ENCODE measurements around the gene PCYT1A.

The PCYT1A gene

GRCh38 chr3:196287440-196288140 lies at the start of gene PCYT1A:
TSS of gene PCYT1A (minus strand) at chr3:196287726. CDS start at chr3:196270531, 17,195 bp downstream.
- Histone ChIP-seq H3K36me3 (ENCODE audit: control insufficient read depth, insufficient read depth, low read length) (no peaks in the 10 kb centered on the region), H3K27me3 (ENCODE audit: control insufficient read depth, insufficient read depth, low read length) (no peaks in the 10 kb centered on the region), H3K4me3 (ENCODE audit: low read depth, low read length) (peak within 1 kb of the TSS; percentile 93), H3K9me3 (ENCODE audit: control insufficient read depth, insufficient read depth, low read depth, low read length) (no peaks in the 10 kb centered on the region), H3K27ac (ENCODE audit: low read depth, low read length) (peak within 1 kb of the TSS; percentile 93), H3K9ac (ENCODE audit: low read length) (peak within 1 kb of the TSS; percentile 89), H3K4me1 (ENCODE audit: control insufficient read depth, insufficient read depth, low read length) (peaks cover 17% of the 10 kb centered on the region)

DNA sequence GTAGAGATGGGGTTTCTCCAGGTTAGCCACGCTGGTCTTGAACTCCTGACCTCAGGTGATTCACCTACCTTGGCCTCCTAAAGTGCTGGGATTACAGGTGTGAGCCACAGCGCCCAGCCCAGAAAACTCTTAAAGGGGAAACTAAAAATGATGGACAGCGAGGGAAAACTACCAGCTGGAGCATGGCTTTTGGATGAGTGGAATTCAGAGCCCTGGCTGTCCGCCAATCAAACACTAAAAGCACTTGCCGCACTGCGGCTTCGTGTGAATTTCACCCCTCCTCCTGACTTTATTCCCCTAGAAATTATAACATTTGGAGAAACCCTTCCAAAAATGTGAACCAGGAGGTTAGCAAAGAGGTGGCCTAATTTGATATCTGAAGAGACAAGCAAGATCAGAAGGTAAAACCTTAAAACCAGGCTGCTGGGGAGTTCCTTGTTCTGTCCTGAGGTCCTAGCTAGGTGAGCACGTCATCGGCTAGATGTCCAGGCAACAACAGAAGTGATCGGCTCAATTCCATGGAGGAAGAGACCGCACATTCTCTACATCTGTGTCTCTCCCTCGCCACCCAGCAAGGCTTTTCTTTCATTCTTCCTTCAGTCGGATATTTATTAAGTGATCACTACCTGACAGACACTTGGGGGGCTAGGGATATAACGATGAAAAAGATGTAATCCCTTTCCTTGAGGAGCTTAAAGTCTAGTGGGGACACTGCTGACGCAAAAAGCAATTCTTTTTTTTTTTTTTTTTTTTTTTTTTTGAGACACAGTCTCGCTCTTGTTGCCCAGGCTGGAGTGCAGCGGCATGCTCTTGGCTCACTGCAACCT lies 49.0 kb upstream of the PCYT1A start:
- Histone ChIP-seq H3K4me1 (ENCODE audit: control insufficient read depth, insufficient read depth, low read length) (peaks cover 10% of the 10 kb centered on the region), H3K4me3 (ENCODE audit: low read depth, low read length) (no peak overlapping the region), H3K9ac (ENCODE audit: low read length) (no peak overlapping the region), H3K9me3 (ENCODE audit: control insufficient read depth, insufficient read depth, low read depth, low read length) (no peaks in the 10 kb centered on the region), H3K27ac (ENCODE audit: low read depth, low read length) (no peak overlapping the region), H3K36me3 (ENCODE audit: control insufficient read depth, insufficient read depth, low read length) (no peaks in the 10 kb centered on the region), H3K27me3 (ENCODE audit: control insufficient read depth, insufficient read depth, low read length) (no peaks in the 10 kb centered on the region)

DNA sequence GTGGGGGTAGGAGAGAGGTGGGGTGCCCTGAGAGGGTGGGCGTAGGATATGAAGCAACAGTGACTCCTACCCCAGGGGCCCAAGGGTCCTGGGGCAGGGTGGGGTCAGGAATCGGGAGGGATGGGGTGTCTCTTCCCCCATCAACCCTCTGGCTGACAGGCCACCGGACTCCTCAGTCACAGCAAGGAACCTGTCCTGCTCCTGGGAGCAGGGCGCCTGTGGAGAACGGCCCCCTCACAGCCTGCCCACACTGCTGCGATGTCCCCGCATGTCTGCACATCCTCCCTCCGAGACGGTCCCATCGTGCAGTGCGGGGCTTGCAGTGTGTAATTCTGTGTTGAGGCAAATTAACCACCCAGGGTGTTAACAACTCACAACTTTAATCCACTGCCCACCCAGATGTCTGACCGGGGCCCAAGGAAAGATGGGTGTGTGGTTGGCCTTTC lies 48.0 kb upstream of the PCYT1A start:
- Histone ChIP-seq H3K9me3 (ENCODE audit: control insufficient read depth, insufficient read depth, low read depth, low read length) (no peaks in the 10 kb centered on the region), H3K27ac (ENCODE audit: low read depth, low read length) (no peak overlapping the region), H3K27me3 (ENCODE audit: control insufficient read depth, insufficient read depth, low read length) (no peaks in the 10 kb centered on the region), H3K4me3 (ENCODE audit: low read depth, low read length) (no peak overlapping the region), H3K36me3 (ENCODE audit: control insufficient read depth, insufficient read depth, low read length) (no peaks in the 10 kb centered on the region), H3K4me1 (ENCODE audit: control insufficient read depth, insufficient read depth, low read length) (peaks cover 10% of the 10 kb centered on the region), H3K9ac (ENCODE audit: low read length) (no peak overlapping the region)

GRCh38 chr3:196334982-196335381 lies 47.5 kb upstream of the PCYT1A start:
- Histone ChIP-seq H3K36me3 (ENCODE audit: control insufficient read depth, insufficient read depth, low read length) (no peaks in the 10 kb centered on the region), H3K9me3 (ENCODE audit: control insufficient read depth, insufficient read depth, low read depth, low read length) (no peaks in the 10 kb centered on the region), H3K4me1 (ENCODE audit: control insufficient read depth, insufficient read depth, low read length) (peaks cover 7% of the 10 kb centered on the region; the same call in 1 of the 2 replicates), H3K27ac (ENCODE audit: low read depth, low read length) (no peak overlapping the region), H3K4me3 (ENCODE audit: low read depth, low read length) (no peak overlapping the region), H3K9ac (ENCODE audit: low read length) (no peak overlapping the region), H3K27me3 (ENCODE audit: control insufficient read depth, insufficient read depth, low read length) (no peaks in the 10 kb centered on the region)

DNA sequence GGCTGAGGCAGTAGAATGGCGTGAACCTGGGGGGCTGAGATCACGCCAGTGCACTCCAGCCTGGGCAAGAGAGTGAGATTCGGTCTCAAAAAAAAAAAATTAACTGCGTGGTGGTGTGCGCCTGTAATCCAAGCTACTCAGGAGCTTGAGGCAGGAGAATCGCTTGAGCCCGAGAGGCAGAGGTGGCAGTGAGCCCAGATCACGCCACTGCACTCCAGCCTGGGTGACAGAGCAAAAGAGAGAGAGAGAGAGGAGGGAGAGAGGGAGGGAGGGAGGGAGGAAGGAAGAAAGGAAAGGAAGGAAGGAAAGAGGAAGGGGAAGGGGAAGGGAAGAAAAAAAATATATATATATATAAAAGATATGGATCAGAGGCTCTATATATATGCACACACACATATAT lies 44.6 kb upstream of the PCYT1A start:
- H3K9me3 ChIP-seq (ENCODE audit: control insufficient read depth, insufficient read depth, low read depth, low read length) = no peaks in the 10 kb centered on the region
- H3K27me3 ChIP-seq (ENCODE audit: control insufficient read depth, insufficient read depth, low read length) = no peaks in the 10 kb centered on the region
- no peak overlapping the region for H3K4me3 ChIP-seq (ENCODE audit: low read depth, low read length)
- H3K36me3 ChIP-seq (ENCODE audit: control insufficient read depth, insufficient read depth, low read length) = no peaks in the 10 kb centered on the region
- H3K4me1 ChIP-seq (ENCODE audit: control insufficient read depth, insufficient read depth, low read length) = peaks cover 4% of the 10 kb centered on the region
- H3K9ac ChIP-seq (ENCODE audit: low read length) = no peak overlapping the region
- no peak overlapping the region for H3K27ac ChIP-seq (ENCODE audit: low read depth, low read length)

- Histone ChIP-seq H3K27me3 (ENCODE audit: control insufficient read depth, insufficient read depth, low read length) (no peaks in the 10 kb centered on the region), H3K9me3 (ENCODE audit: control insufficient read depth, insufficient read depth, low read depth, low read length) (no peaks in the 10 kb centered on the region), H3K27ac (ENCODE audit: low read depth, low read length) (no peak overlapping the region), H3K4me1 (ENCODE audit: control insufficient read depth, insufficient read depth, low read length) (peaks cover 8% of the 10 kb centered on the region), H3K9ac (ENCODE audit: low read length) (no peak overlapping the region), H3K4me3 (ENCODE audit: low read depth, low read length) (no peak overlapping the region), H3K36me3 (ENCODE audit: control insufficient read depth, insufficient read depth, low read length) (no peaks in the 10 kb centered on the region)
Observed at GRCh38 chr3:196327405-196327804, 39.9 kb upstream of the PCYT1A start.

DNA sequence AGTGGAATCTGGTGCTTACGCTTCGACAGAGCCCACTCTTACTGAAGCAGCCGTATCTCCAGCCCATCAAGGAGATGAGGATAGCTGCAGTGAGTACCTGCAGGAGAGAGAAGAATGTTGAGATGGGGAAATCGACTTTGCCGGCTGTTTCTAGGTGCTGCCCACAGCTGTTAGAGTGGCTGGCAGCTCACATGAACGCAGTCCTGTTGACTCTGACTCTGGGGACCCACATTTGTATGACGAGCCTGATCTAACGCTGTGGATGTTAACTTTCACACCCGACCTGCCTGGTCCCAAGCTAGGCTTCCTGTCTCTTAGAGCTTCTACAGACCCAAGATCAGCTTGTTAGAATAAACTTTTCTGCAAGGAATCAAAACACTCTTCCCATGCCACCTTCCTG lies 39.4 kb upstream of the PCYT1A start:
- no peak overlapping the region for H3K4me3 ChIP-seq (ENCODE audit: low read depth, low read length)
- no peaks in the 10 kb centered on the region for H3K36me3 ChIP-seq (ENCODE audit: control insufficient read depth, insufficient read depth, low read length)
- no peaks in the 10 kb centered on the region for H3K9me3 ChIP-seq (ENCODE audit: control insufficient read depth, insufficient read depth, low read depth, low read length)
- H3K27ac ChIP-seq (ENCODE audit: low read depth, low read length) = no peak overlapping the region
- no peak overlapping the region for H3K9ac ChIP-seq (ENCODE audit: low read length)
- no peaks in the 10 kb centered on the region for H3K27me3 ChIP-seq (ENCODE audit: control insufficient read depth, insufficient read depth, low read length)
- peaks cover 8% of the 10 kb centered on the region for H3K4me1 ChIP-seq (ENCODE audit: control insufficient read depth, insufficient read depth, low read length)

DNA sequence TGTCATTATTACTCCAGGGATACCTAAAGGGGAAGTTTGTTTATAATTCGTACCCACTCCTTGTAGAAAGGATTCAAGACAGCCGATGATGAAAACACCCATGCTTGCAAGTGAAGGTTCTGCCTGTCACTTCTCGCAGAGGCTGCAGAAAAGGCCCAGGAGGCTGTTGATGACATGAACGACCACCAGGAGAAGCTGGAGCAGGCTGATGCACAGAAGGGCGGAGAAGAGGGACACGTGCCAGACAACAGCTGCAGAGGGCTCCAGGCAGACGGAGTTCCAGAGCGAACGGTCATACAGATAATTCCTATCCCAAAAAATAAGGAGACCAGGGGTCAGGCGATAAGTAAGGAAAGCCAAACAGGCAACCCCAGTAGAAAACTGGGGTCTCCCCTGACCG lies 36.2 kb upstream of the PCYT1A start:
- no peaks in the 10 kb centered on the region for H3K27me3 ChIP-seq (ENCODE audit: control insufficient read depth, insufficient read depth, low read length)
- H3K27ac ChIP-seq (ENCODE audit: low read depth, low read length) = no peak overlapping the region
- H3K4me3 ChIP-seq (ENCODE audit: low read depth, low read length) = no peak overlapping the region
- no peaks in the 10 kb centered on the region for H3K36me3 ChIP-seq (ENCODE audit: control insufficient read depth, insufficient read depth, low read length)
- no peak overlapping the region for H3K9ac ChIP-seq (ENCODE audit: low read length)
- H3K9me3 ChIP-seq (ENCODE audit: control insufficient read depth, insufficient read depth, low read depth, low read length) = no peaks in the 10 kb centered on the region
- H3K4me1 ChIP-seq (ENCODE audit: control insufficient read depth, insufficient read depth, low read length) = peaks cover 11% of the 10 kb centered on the region

DNA sequence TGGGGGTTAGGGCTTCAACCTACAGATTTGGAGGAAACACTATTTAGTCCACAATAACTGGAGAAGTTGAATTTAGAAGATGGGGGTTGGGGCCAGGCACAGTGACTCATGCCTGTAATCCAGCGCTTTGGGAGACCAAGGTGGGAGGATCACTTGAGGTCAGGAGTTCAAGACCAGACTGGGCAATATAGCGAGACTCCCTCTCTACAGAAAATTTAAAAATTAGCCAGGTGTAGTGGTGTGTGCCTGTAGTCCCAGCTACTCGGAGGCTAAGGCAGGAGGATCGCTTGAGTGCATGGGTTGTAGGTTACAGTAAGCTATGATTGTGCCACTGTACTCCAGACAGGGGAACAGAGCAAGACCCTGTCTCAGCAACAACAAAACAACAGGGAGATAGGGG lies 35.5 kb upstream of the PCYT1A start:
- H3K9ac ChIP-seq (ENCODE audit: low read length) = no peak overlapping the region

DNA sequence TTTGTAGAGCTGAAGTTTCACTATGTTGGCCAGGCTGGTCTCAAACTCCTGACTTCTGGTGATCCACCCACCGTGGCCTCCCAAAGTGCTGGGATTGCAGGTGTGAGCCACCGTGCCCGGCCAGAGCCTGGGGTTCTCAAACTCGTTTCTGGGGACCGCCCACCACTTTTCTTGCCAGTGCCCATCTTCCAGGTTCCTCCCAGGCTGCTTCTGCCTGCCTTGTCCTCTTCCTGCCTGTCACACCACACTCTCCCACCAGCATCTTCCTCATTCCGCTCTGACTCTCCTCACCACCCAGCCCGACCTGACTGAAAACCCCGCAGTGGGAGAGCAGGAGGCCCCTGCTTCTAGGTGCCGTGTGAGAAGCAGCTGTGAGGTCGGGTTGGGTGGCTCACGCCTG lies 33.6 kb upstream of the PCYT1A start:
- Histone ChIP-seq H3K4me1 (ENCODE audit: control insufficient read depth, insufficient read depth, low read length) (peaks cover 3% of the 10 kb centered on the region; the same call in 1 of the 2 replicates), H3K4me3 (ENCODE audit: low read depth, low read length) (no peak overlapping the region), H3K27me3 (ENCODE audit: control insufficient read depth, insufficient read depth, low read length) (no peaks in the 10 kb centered on the region), H3K36me3 (ENCODE audit: control insufficient read depth, insufficient read depth, low read length) (no peaks in the 10 kb centered on the region; the same call in 1 of the 2 replicates), H3K9me3 (ENCODE audit: control insufficient read depth, insufficient read depth, low read depth, low read length) (no peaks in the 10 kb centered on the region), H3K27ac (ENCODE audit: low read depth, low read length) (no peak overlapping the region), H3K9ac (ENCODE audit: low read length) (no peak overlapping the region)

More for the DNA sequence above, 35.5 kb upstream of the PCYT1A start:
- no peak overlapping the region for H3K4me3 ChIP-seq (ENCODE audit: low read depth, low read length)
- H3K27ac ChIP-seq (ENCODE audit: low read depth, low read length) = no peak overlapping the region
- no peaks in the 10 kb centered on the region for H3K36me3 ChIP-seq (ENCODE audit: control insufficient read depth, insufficient read depth, low read length)
- peaks cover 11% of the 10 kb centered on the region for H3K4me1 ChIP-seq (ENCODE audit: control insufficient read depth, insufficient read depth, low read length)
- no peaks in the 10 kb centered on the region for H3K27me3 ChIP-seq (ENCODE audit: control insufficient read depth, insufficient read depth, low read length)
- no peaks in the 10 kb centered on the region for H3K9me3 ChIP-seq (ENCODE audit: control insufficient read depth, insufficient read depth, low read depth, low read length)

DNA sequence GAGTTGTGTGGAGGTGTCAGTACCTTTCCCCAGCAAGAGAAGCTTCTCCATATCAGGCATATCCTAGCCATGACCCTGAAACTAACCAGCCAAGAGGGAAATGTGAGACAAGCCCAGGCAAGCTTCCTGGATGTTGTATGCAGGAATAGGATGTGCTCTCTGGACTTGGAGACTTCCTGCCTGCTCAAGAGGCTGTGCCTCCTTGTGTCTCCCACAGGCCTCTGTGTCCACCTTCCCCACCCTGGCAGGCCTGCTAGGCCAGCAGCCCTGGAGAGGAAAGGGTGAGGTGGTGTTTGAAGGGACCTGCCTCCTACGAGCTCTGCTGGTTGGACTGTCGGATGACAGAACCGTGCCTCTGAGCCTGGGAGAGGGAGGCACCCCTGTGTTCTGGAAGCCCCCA lies 32.6 kb upstream of the PCYT1A start:
- H3K9ac ChIP-seq (ENCODE audit: low read length) = peak overlapping the region; percentile 22
- peaks cover 3% of the 10 kb centered on the region; the same call in 1 of the 2 replicates for H3K4me1 ChIP-seq (ENCODE audit: control insufficient read depth, insufficient read depth, low read length)
- no peaks in the 10 kb centered on the region for H3K27me3 ChIP-seq (ENCODE audit: control insufficient read depth, insufficient read depth, low read length)
- H3K4me3 ChIP-seq (ENCODE audit: low read depth, low read length) = no peak overlapping the region
- no peak overlapping the region for H3K27ac ChIP-seq (ENCODE audit: low read depth, low read length)
- H3K36me3 ChIP-seq (ENCODE audit: control insufficient read depth, insufficient read depth, low read length) = no peaks in the 10 kb centered on the region; the same call in 1 of the 2 replicates
- no peaks in the 10 kb centered on the region for H3K9me3 ChIP-seq (ENCODE audit: control insufficient read depth, insufficient read depth, low read depth, low read length)

Measured in HUES6 (cell line).